ENCODE measurements around the gene FGD4.

GRCh38 chr12:32455607-32456071 is 56.3 kb downstream of the FGD4 start:
- TF ChIP-seq POLR2A (IDR thresholded peaks at IDR 0.05): no peak
- no peak for TF ChIP-seq EP300 (IDR thresholded peaks at IDR 0.05)
